Measurements from ENCODE around the gene ARHGAP1. TPM values are rescaled to one million over a fixed set of nuclear protein-coding genes. Genes with fewer than 3 reads are reported as not detected.

ARHGAP1 gene
- total and polyA plus RNA-seq, 2 of the 13 experiments (the other 11 are each of a cell fraction or from before 2014, with no cell fraction given), result 18.6 to 30.3 TPM

DNA sequence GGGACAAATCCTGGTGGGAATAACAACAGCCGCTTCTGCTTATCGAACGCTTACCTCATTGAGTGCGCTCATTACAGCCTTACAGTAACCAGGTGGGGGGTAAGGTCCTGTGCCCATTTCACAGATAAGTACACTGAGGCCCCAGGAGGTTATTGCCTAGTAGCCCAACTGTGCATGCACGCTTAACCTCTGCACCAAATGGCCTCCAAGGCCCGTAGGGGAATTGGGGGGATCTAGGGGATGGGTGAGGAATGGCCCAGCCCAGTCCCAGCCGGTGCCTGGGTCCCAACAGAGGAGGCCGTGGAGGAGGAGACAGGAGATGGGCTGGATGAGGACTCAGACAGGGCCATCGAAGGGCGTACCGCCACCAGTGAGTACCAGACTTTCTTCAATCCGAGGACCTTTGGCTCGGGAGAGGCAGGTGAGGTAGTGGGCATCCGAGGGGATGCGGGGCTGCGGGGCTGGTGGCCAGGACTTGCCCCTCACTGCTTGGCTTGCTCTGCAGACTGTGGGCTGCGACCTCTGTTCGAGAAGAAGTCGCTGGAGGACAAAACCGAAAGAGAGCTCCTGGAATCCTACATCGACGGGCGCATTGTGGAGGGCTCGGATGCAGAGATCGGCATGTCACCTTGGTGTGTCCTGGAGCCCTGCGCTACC lies 25.9 kb upstream of the ARHGAP1 start (continued):
- TF ChIP-seq, protein P1, sequence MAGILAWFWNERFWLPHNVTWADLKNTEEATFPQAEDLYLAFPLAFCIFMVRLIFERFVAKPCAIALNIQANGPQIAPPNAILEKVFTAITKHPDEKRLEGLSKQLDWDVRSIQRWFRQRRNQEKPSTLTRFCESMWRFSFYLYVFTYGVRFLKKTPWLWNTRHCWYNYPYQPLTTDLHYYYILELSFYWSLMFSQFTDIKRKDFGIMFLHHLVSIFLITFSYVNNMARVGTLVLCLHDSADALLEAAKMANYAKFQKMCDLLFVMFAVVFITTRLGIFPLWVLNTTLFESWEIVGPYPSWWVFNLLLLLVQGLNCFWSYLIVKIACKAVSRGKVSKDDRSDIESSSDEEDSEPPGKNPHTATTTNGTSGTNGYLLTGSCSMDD (CRISPR knock-in tag; IDR thresholded peaks at IDR 0.05), result no peak
- TF ChIP-seq AGO2 (optimal IDR thresholded peaks at IDR 0.05; ENCODE audit: low read depth, low read length), result peak; percentile 90
- 0 out of 2 replicates have a peak, but pooled peaks have one; percentile 16 for TF ChIP-seq MZF1 (CRISPR knock-in tag; IDR thresholded peaks at IDR 0.05; ENCODE audit: borderline replicate concordance)
- peak; percentile 50; the same call in 1 of the 2 replicates for TF ChIP-seq KDM1A (CRISPR knock-in tag; IDR thresholded peaks at IDR 0.05)
- 0 out of 2 replicates have a peak, but pooled peaks have one; percentile 15 for TF ChIP-seq FOXC1 (CRISPR knock-in tag; IDR thresholded peaks at IDR 0.05; ENCODE audit: borderline replicate concordance)
- TF ChIP-seq HMGXB3 (CRISPR knock-in tag; IDR thresholded peaks at IDR 0.05; ENCODE audit: borderline replicate concordance), result 0 out of 2 replicates have a peak, but pooled peaks have one; percentile 19
- 0 out of 2 replicates have a peak, but pooled peaks have one; percentile 44 for TF ChIP-seq CSRNP1 (CRISPR knock-in tag; IDR thresholded peaks at IDR 0.05)

All from HepG2 (cell line).